ENCODE results near the gene AHI1. TPM values are rescaled to one million over a fixed set of nuclear protein-coding genes. Genes with fewer than 3 reads are reported as not detected.

AHI1 gene
- total and polyA plus RNA-seq, 4 donors: 5.2 to 51.7 (median 23.8) TPM

- no peak overlapping the region for H3K4me3 ChIP-seq
- H3K27ac ChIP-seq (ENCODE audit: low read depth in 1 of 2, low read length in 1 of 2): no peak overlapping the region
- WGBS, 2 donors: 78 to 81% methylated on average over 4 of the region's 4 CpGs
- peaks cover 0 to 4% (median 0%) of the 10 kb centered on the region in 5 donors for H3K4me1 ChIP-seq (ENCODE audit: control insufficient read depth in 5 of 5, insufficient read depth in 5 of 5, low read length in 5 of 5)
- no peaks in the 10 kb centered on the region for H3K27me3 ChIP-seq (ENCODE audit: control insufficient read depth in 3 of 3, insufficient read depth in 3 of 3, low read length in 2 of 3)
- H3K36me3 ChIP-seq (ENCODE audit: control insufficient read depth in 4 of 4, insufficient read depth in 4 of 4, low read length in 4 of 4): no peaks in the 10 kb centered on the region
- TF ChIP-seq CTCF (IDR thresholded peaks at IDR 0.05; ENCODE audit: control extremely low read depth, extremely low read depth): no peak
- DNase-seq: no peak
- no peak for ATAC-seq (ENCODE audit: insufficient read depth, low FRiP score)
- H3K9me3 ChIP-seq (ENCODE audit: control insufficient read depth in 4 of 4, insufficient read depth in 3 of 4, low read length in 3 of 4): peaks cover 0 to 2% (median 0%) of the 10 kb centered on the region in 4 donors
- H3K9ac ChIP-seq (ENCODE audit: insufficient read depth in 1 of 2, low read length in 2 of 2): no peak overlapping the region
Observed at GRCh38 chr6:135256866-135257265, 240.7 kb downstream of the AHI1 start.

GRCh38 chr6:135254471-135254870 is 243.1 kb downstream of the AHI1 start:
- Histone ChIP-seq H3K27ac (ENCODE audit: low read depth in 1 of 2, low read length in 1 of 2) (no peak overlapping the region), H3K4me1 (ENCODE audit: control insufficient read depth in 5 of 5, insufficient read depth in 5 of 5, low read length in 5 of 5) (peaks cover 0 to 7% (median 0%) of the 10 kb centered on the region in 5 donors), H3K36me3 (ENCODE audit: control insufficient read depth in 4 of 4, insufficient read depth in 4 of 4, low read length in 4 of 4) (no peaks in the 10 kb centered on the region), H3K27me3 (ENCODE audit: control insufficient read depth in 3 of 3, insufficient read depth in 3 of 3, low read length in 2 of 3) (no peaks in the 10 kb centered on the region), H3K9me3 (ENCODE audit: control insufficient read depth in 4 of 4, insufficient read depth in 3 of 4, low read length in 3 of 4) (no peaks in the 10 kb centered on the region), H3K4me3 (no peak overlapping the region), H3K9ac (ENCODE audit: insufficient read depth in 1 of 2, low read length in 2 of 2) (no peak overlapping the region)
- no peak for TF ChIP-seq CTCF (IDR thresholded peaks at IDR 0.05; ENCODE audit: control extremely low read depth, extremely low read depth)
- ATAC-seq (ENCODE audit: insufficient read depth, low FRiP score) (no peak), DNase-seq (no peak)
- 71 to 80% methylated on average over 1 of the region's 1 CpG for WGBS, 2 donors

GRCh38 chr6:135251498-135252441 is 245.8 kb downstream of the AHI1 start:
- Histone ChIP-seq H3K27ac (ENCODE audit: low read depth in 1 of 2, low read length in 1 of 2) (no peak overlapping the region), H3K9ac (ENCODE audit: insufficient read depth in 1 of 2, low read length in 2 of 2) (no peak overlapping the region), H3K27me3 (ENCODE audit: control insufficient read depth in 3 of 3, insufficient read depth in 3 of 3, low read length in 2 of 3) (no peaks in the 10 kb centered on the region), H3K9me3 (ENCODE audit: control insufficient read depth in 4 of 4, insufficient read depth in 3 of 4, low read length in 3 of 4) (peaks cover 0 to 2% (median 0%) of the 10 kb centered on the region in 4 donors), H3K4me1 (ENCODE audit: control insufficient read depth in 5 of 5, insufficient read depth in 5 of 5, low read length in 5 of 5) (peaks cover 0 to 7% (median 0%) of the 10 kb centered on the region in 5 donors), H3K36me3 (ENCODE audit: control insufficient read depth in 4 of 4, insufficient read depth in 4 of 4, low read length in 4 of 4) (no peaks in the 10 kb centered on the region), H3K4me3 (no peak overlapping the region)
- WGBS, 2 donors: 46 to 60% methylated on average over 13 of the region's 13 CpGs
- ATAC-seq (ENCODE audit: insufficient read depth, low FRiP score): peak; percentile 50
- no peak for TF ChIP-seq CTCF (IDR thresholded peaks at IDR 0.05; ENCODE audit: control extremely low read depth, extremely low read depth)
- DNase-seq: no peak
